A549 (cell line): ENCODE data around the gene LILRB3.

ENCODE experiments used
- CTCF ChIP-seq: fragments of >200 bp; sonication (Bioruptor Twin); formaldehyde crosslinking; IDR thresholded peaks from 3 replicates; pipeline ENCODE4 v1.5.1; 2016
- JUNB ChIP-seq: fragments of >200 bp; sonication (Bioruptor Twin); formaldehyde crosslinking; IDR thresholded peaks from 2 replicates; pipeline ENCODE4 v1.6.1; 2016

- no peak for TF ChIP-seq CTCF
- no peak for TF ChIP-seq JUNB
These were observed 16.0 kb downstream of the LILRB3 start for GRCh38 chr19:54206831-54207177.
